Fibroblast of the aortic adventitia (primary cell): ENCODE measurements around the gene PTDSS2. TPM values are rescaled to one million over a fixed set of nuclear protein-coding genes. Genes with fewer than 3 reads are reported as not detected.
"Not testable (repeated sequence)": the region's sequence is repeated elsewhere in the genome, so short reads cannot be mapped to it uniquely, and the experiment has no call there.

ENCODE experiments used
- DNase-seq: peaks from one replicate; pipeline ENCODE4 v3.0.0-alpha.2; 2010; ENCODE audit warnings: low read depth
- H3K4me3 ChIP-seq: 2 replicates; pipeline ENCODE4 v1.5.1; 2011; ENCODE audit warnings: low read depth, mild to moderate bottlenecking, control low read depth, low read length, moderate library complexity
- total RNA-seq: library from RNA; depleted of rRNA; stranded (reverse); fragments of >200 nt; gene quantifications from 2 replicates; pipeline ENCODE4 v1.2.3, GENCODE V29; 2012; ENCODE audit warnings: low replicate concordance
- TF ChIP-seq, protein P1 (sequence below): IDR thresholded peaks from 2 replicates; pipeline ENCODE4 v1.5.1; 2011; ENCODE audit warnings: mild to moderate bottlenecking, low read length, control low read depth, inconsistent platforms; ENCODE audit not compliant: insufficient read depth

Gene PTDSS2
- total RNA-seq, 1 donor, result 28.7 TPM

DNA sequence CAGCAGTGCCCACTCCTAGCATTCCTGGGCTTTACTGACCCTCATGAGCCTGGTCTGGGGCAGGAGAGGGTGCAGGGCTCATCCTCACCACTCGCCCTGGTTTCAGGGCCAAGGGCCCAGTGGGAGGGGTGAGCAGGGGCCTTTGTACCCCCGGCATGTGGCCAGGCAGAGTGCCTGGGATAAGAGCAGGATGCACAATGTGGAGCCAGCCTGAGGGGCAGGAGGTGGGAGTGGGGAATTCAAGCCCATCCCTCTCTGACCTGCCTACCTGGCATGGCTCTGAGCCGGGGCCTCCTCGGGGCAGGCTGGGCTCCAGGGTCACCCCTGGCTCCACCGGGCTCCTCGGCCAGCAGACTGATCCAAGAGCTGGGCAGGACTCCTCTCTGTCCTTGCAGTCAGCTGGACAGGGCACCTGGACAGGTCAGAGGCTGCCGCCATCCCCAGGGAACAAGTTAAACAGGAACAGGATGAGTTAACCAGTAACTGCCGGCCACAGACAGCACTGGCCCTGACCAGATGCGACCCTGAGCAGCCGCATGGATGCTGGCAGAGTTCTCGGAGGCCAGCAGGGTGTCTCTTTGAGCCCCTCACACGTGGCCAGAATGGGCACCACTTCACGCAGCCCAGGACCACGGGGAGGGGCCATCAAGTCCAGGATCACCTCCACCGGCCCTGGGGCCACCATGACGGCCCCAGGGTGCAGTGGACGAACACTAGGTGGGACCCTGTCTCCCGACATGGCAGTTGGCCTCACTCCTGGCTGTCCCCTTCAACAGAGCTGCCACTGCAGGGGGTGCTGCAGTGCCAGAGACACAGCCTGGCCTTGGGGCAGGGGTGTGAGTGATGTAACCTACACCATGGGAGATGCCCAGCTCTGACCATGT lies 40.2 kb upstream of the PTDSS2 start:
- DNase-seq, result no peak
- TF ChIP-seq, protein P1, sequence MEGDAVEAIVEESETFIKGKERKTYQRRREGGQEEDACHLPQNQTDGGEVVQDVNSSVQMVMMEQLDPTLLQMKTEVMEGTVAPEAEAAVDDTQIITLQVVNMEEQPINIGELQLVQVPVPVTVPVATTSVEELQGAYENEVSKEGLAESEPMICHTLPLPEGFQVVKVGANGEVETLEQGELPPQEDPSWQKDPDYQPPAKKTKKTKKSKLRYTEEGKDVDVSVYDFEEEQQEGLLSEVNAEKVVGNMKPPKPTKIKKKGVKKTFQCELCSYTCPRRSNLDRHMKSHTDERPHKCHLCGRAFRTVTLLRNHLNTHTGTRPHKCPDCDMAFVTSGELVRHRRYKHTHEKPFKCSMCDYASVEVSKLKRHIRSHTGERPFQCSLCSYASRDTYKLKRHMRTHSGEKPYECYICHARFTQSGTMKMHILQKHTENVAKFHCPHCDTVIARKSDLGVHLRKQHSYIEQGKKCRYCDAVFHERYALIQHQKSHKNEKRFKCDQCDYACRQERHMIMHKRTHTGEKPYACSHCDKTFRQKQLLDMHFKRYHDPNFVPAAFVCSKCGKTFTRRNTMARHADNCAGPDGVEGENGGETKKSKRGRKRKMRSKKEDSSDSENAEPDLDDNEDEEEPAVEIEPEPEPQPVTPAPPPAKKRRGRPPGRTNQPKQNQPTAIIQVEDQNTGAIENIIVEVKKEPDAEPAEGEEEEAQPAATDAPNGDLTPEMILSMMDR, result no peak
- H3K4me3 ChIP-seq, result no peak overlapping the region

DNA sequence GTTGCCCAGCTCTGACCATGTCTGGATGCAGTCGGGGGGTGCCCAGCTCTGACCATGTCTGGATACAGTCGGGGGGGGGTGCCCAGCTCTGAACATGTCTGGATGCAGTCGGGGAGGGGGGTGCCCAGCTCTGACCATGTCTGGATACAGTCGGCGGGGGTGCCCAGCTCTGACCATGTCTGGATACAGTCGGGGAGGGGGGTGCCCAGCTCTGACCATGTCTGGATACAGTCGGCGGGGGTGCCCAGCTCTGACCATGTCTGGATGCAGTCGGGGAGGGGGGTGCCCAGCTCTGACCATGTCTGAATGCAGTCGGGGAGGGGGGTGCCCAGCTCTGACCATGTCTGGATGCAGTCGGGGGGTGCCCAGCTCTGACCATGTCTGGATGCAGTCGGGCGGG lies 39.4 kb upstream of the PTDSS2 start:
- not testable (repeated sequence) for H3K4me3 ChIP-seq, DNase-seq

- not testable (repeated sequence) for H3K4me3 ChIP-seq, DNase-seq
These were observed 38.6 kb upstream of the PTDSS2 start for GRCh38 chr11:411520-411919.

DNA sequence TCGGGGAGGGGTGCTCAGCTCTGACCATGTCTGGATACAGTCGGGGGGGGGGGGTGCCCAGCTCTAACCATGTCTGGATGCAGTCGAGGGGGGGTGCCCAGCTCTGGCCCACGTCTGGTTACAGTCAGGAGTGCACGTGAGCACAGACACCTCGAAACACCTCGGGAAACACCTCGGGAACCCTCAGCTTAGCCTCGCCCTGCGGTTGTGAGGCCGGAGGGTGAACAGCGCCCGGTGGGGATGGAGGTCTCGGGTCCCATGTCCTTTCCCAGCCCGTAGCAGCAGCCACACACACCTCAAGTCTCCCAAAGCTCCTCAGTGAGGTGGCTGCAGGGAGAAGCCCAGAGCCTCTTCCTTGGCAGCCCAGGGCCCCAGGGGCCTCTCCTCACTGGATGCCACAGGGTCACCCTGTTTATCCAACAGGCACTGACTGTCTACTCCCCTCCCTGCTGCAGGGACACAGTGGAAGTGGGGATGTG lies 37.4 kb upstream of the PTDSS2 start:
- TF ChIP-seq, protein P1, result no peak
- H3K4me3 ChIP-seq, result no peak overlapping the region
- DNase-seq, result no peak

DNA sequence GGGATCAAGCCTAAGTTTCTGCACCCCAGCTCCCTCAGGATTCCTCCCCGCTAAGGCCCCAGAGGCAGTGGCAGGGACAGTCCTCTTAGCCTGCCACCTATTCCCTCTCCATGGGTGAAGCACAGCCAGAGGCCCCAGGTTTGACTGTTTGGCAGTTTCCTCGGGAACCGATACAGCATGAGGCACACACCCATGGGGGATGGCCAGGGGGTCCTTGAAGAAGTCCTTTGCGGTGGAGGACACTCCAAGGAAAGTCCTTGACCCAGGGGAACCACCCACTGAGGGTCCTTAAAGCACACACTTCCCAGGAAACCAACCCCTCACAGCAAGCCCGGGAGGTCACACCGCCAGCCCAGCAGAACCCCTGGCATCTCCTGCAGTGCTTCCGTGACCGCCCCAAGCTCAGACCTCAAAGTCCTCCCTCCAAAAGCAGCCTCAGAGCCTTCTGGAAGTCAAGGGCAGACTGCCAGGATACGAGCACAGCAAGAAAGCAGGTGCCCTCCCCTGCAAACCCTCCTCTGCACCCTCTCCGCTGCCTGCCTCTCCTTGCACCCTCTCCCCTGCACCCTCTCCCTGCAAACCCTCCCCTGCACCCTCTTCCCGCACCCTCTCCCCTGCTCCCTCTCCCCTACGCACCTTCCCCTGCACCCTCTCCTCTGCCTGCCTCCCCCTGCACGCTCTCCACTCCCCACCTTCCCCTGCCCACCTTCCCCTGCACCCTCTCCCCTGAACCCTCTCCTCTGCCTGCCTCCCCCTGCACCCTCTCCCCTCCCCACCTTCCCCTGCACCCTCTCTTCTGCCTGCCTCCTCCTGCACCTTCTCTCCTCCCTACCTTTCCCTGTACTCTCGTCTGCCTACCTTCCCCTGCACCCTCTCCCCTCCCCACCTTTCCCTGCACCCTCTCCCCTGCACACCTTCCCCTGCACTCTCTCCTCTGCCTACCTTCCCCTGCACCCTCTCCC lies 36.7 kb upstream of the PTDSS2 start:
- TF ChIP-seq, protein P1, result no peak
- no peak overlapping the region for H3K4me3 ChIP-seq
- no peak for DNase-seq

- TF ChIP-seq, protein P1, result no peak
- no peak for DNase-seq
- no peak overlapping the region for H3K4me3 ChIP-seq
These were observed 35.7 kb upstream of the PTDSS2 start for GRCh38 chr11:414318-414857.

GRCh38 chr11:415640-416041 lies 34.4 kb upstream of the PTDSS2 start:
- TF ChIP-seq, protein P1, result no peak
- H3K4me3 ChIP-seq, result no peak overlapping the region
- no peak for DNase-seq
